Gastrocnemius medialis (tissue), 4 donors: Measurements from ENCODE around the gene CHST8. TPM values are rescaled to one million over a fixed set of nuclear protein-coding genes. Genes with fewer than 3 reads are reported as not detected.

Source experiments
- ATAC-seq, 2 donors: fragments of 150-250 bp; one replicate each; pipeline ENCODE4 v1.9.1; 2016
- DNase-seq, 2 donors: peaks; one replicate each; pipeline ENCODE4 v3.0.0-alpha.2; 2019
- H3K27ac ChIP-seq, 4 donors: fragments of 200-600 bp; sonication (generic); 1 replicate in 1 of 4; 2 replicates in 3 of 4; pipeline ENCODE4 v1.5.1; 2016 to 2018; ENCODE audit warnings: mild to moderate bottlenecking in 2 of 4, moderate library complexity in 1 of 4
- H3K27me3 ChIP-seq, 3 donors: fragments of 200-600 bp; sonication (generic) in 2 of 3; 1 replicate in 1 of 3; 2 replicates in 2 of 3; pipeline versions ENCODE4 v1.5.1 to v1.6.0; 2016 to 2019; ENCODE audit warnings: mild to moderate bottlenecking in 1 of 3, moderate library complexity in 1 of 3
- H3K36me3 ChIP-seq, 2 donors: fragments of 200-600 bp; sonication (generic) in 1 of 2; one replicate each; pipeline ENCODE4 v1.5.1; 2017 to 2018
- H3K4me1 ChIP-seq, 2 donors: fragments of 200-600 bp; sonication (generic) in 1 of 2; one replicate each; pipeline ENCODE4 v1.5.1; 2016 to 2017; ENCODE audit warnings: mild to moderate bottlenecking in 2 of 2
- H3K4me3 ChIP-seq, 4 donors: fragments of 200-600 bp; sonication (generic) in 3 of 4; 1 replicate in 1 of 4; 2 replicates in 3 of 4; pipeline ENCODE4 v1.5.1; 2016 to 2019; ENCODE audit warnings: mild to moderate bottlenecking in 2 of 4
- H3K9me3 ChIP-seq, 3 donors: fragments of 200-600 bp; sonication (generic) in 2 of 3; 1 replicate in 1 of 3; 2 replicates in 2 of 3; pipeline ENCODE4 v1.5.1; 2016 to 2019
- POLR2A ChIP-seq, 2 donors: fragments of 450-650 bp; IDR thresholded peaks; one replicate each; pipeline ENCODE4 v1.6.1; 2017; ENCODE audit warnings: antibody characterized with exemption in 2 of 2, mild to moderate bottlenecking in 2 of 2, moderate library complexity in 2 of 2
- in situ Hi-C, 4 donors: fragments of 200-750 bp; cut with MboI; loops; one replicate each; pipeline versions ENCODE4 v1.15.0 to v1.8.0; 2017; ENCODE audit warnings: low sequenced_read_pairs in 4 of 4
- intact Hi-C: fragments of 100-400 bp; cut with DNase I; formaldehyde crosslinking; loops from one replicate; pipeline ENCODE4 v1.15.1; 2023; ENCODE audit warnings: low total_unique reads
- total RNA-seq, 4 donors: library from RNA; depleted of rRNA; stranded (reverse); fragments of >200 nt; gene quantifications; one replicate each; pipeline versions ENCODE4 v1.1.0 to v1.2.3, GENCODE V29; 2016
- TF ChIP-seq, protein P1 (sequence below), 5 experiments: fragments of 450-650 bp in 3 of 5; fragments of 200-600 bp in 2 of 5; sonication (generic) in 2 of 5; IDR thresholded peaks in 4 of 5; conservative IDR thresholded peaks in 1 of 5; 1 replicate in 4 of 5; 2 replicates in 1 of 5; pipeline ENCODE4 v1.5.1; 2016 to 2019; ENCODE audit warnings: antibody characterized with exemption in 5 of 5, mild to moderate bottlenecking in 3 of 5, moderate library complexity in 3 of 5

Gene CHST8
- total RNA-seq, 4 donors from 2014 or later, result 0.29 to 0.46 TPM; not detected in 2

DNA sequence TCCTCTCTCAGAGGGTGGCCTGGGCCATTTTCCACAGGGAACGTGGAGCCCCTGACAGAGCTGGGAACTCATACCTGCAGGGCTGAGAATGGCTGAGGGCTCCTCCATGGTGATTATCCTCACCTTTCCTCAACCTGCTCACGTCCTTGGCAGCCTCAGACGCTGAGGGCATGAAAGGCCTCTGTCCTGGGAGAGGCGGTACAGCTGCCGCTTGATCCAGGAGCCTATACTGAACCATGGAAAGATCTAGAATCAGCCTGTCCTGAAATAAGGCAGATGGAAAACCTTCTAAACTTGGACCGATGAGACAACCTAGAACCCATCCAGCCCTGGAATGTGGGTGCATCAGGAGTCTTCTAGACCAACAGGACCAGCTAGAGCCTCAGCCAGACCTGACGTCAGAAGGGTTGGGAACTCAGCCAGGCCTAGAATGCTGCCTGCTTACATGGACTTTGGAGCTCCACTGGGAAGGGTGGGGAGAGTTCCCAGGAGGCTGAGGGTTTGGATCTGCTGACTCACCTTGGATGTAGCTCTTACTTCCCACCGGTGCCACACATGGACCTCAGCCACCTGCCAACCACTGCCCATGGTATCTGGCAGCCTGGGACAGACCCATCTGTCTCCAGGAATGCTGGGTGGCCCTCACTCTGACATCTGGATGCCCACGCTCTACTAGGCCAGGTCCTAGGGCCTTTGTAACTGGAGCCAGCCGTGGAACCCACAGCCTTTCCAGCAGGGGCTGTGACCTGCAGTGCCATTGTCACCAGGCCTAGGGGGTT, 182.5 kb downstream of the CHST8 start:
- intact Hi-C loops (no loop called here), in situ Hi-C loops (no loop called here)
- no peaks in the 10 kb centered on the region for H3K27me3 ChIP-seq
- no peaks in the 10 kb centered on the region for H3K9me3 ChIP-seq
- H3K4me1 ChIP-seq, result no peaks in the 10 kb centered on the region
- DNase-seq, result no peak
- H3K36me3 ChIP-seq, result no peaks in the 10 kb centered on the region
- TF ChIP-seq, protein P1, sequence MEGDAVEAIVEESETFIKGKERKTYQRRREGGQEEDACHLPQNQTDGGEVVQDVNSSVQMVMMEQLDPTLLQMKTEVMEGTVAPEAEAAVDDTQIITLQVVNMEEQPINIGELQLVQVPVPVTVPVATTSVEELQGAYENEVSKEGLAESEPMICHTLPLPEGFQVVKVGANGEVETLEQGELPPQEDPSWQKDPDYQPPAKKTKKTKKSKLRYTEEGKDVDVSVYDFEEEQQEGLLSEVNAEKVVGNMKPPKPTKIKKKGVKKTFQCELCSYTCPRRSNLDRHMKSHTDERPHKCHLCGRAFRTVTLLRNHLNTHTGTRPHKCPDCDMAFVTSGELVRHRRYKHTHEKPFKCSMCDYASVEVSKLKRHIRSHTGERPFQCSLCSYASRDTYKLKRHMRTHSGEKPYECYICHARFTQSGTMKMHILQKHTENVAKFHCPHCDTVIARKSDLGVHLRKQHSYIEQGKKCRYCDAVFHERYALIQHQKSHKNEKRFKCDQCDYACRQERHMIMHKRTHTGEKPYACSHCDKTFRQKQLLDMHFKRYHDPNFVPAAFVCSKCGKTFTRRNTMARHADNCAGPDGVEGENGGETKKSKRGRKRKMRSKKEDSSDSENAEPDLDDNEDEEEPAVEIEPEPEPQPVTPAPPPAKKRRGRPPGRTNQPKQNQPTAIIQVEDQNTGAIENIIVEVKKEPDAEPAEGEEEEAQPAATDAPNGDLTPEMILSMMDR (IDR thresholded peaks at IDR 0.05 in 4 of 5, conservative IDR thresholded peaks at IDR 0.05 in 1 of 5), result no peak
- no peak for TF ChIP-seq POLR2A (IDR thresholded peaks at IDR 0.05)
- ATAC-seq, result no peak
- no peak overlapping the region for H3K27ac ChIP-seq
- no peak overlapping the region for H3K4me3 ChIP-seq

DNA sequence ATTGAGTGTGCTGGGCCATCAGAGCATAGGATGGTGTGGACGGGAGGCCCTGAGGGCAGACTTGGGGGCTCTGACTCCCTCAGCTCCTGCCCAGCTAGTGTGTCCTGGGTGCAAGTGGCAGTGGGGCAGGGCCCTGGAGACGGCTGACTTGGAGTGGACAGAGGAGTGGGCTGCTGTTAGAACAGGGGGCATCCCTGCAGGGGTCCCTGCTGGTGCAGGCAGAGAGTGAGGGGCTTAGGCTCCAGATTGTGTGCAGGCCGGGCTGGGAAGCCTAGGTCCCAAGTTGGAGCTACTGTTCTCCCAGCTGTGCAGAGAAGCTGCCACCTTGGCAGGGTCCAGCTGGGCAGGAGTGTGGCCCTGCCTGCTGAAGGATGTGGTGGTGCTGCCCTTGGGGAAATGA, 183.6 kb downstream of the CHST8 start:
- intact Hi-C loops (no loop called here), in situ Hi-C loops (no loop called here)
- no peaks in the 10 kb centered on the region for H3K36me3 ChIP-seq
- no peaks in the 10 kb centered on the region for H3K9me3 ChIP-seq
- H3K4me3 ChIP-seq, result no peak overlapping the region
- ATAC-seq (no peak), DNase-seq (no peak)
- TF ChIP-seq POLR2A (IDR thresholded peaks at IDR 0.05), result no peak
- TF ChIP-seq, protein P1 (IDR thresholded peaks at IDR 0.05 in 4 of 5, conservative IDR thresholded peaks at IDR 0.05 in 1 of 5), result no peak
- H3K4me1 ChIP-seq, result no peaks in the 10 kb centered on the region
- no peaks in the 10 kb centered on the region for H3K27me3 ChIP-seq
- H3K27ac ChIP-seq, result no peak overlapping the region

DNA sequence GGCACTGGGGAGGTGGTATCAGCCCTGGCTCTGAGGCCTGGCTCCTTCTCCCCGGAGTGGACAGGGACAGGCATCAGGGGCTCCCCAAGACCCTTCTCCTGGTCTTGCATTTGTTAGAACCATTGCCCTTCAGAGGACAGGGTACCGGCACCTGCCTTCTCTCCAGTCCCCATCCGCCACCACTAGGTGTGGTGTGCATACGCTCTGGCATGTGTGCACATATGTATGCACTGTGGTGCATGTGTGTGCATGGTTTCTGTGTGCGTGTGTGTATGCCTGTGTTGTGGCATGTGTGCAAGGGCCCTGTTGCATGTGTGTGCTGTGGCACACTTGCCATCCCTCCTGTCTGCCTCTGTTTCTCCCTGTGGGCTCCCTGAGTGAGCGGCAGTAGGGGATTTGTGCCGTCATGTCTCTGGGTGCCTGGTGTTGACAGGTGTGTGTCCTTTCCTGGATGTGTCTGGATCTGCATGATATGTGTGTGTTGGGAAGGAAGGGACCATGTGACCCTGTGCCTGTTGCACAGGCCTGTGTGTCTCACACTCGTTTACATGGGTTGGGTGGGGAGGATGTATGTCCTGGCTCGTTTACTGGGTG, 184.2 kb downstream of the CHST8 start:
- Histone ChIP-seq H3K36me3 (no peaks in the 10 kb centered on the region), H3K27me3 (no peaks in the 10 kb centered on the region), H3K4me1 (no peaks in the 10 kb centered on the region), H3K27ac (no peak overlapping the region), H3K4me3 (no peak overlapping the region), H3K9me3 (no peaks in the 10 kb centered on the region)
- no peak for TF ChIP-seq POLR2A (IDR thresholded peaks at IDR 0.05)
- TF ChIP-seq, protein P1 (IDR thresholded peaks at IDR 0.05 in 4 of 5, conservative IDR thresholded peaks at IDR 0.05 in 1 of 5), result no peak
- intact Hi-C loops (no loop called here), in situ Hi-C loops (no loop called here)
- ATAC-seq (no peak), DNase-seq (no peak)

DNA sequence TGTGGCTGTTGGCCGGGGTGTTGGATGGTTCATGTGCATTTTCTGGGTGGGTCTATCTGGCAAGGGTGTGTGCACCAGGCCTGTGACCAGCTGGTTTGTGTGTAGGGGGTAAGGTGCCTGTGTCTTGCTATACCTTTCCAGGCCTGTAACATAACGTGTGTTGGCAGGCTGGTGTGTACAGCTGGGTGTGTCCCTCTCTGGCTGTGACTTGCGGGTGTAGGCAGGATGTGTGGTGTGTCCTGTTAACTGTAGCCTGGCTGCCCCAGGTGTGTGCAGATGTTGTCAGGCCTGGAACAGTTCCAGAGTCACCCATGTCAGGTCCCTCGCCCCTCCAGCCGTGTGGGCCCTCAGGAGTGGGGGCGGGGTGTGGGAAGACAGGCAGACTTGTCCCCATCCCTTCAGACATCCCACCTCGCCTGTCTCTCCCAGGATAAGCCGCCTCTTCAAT, 184.7 kb downstream of the CHST8 start:
- no peak for DNase-seq
- no peak overlapping the region for H3K27ac ChIP-seq
- intact Hi-C loops, result no loop called here
- in situ Hi-C loops, result no loop called here
- no peak for ATAC-seq
- H3K36me3 ChIP-seq, result no peaks in the 10 kb centered on the region
- H3K4me3 ChIP-seq, result no peak overlapping the region
- H3K4me1 ChIP-seq, result no peaks in the 10 kb centered on the region
- H3K27me3 ChIP-seq, result no peaks in the 10 kb centered on the region
- no peak for TF ChIP-seq POLR2A (IDR thresholded peaks at IDR 0.05)
- TF ChIP-seq, protein P1 (IDR thresholded peaks at IDR 0.05 in 4 of 5, conservative IDR thresholded peaks at IDR 0.05 in 1 of 5), result no peak
- H3K9me3 ChIP-seq, result no peaks in the 10 kb centered on the region
